Sigmoid colon (tissue), 4 donors: ENCODE measurements around the gene C1R.

Experiments used
- CTCF ChIP-seq, 4 experiments: fragments of 450-650 bp in 3 of 4; fragments of 200-600 bp in 1 of 4; IDR thresholded peaks; one replicate each; pipeline ENCODE4 v1.5.1; 2016 to 2019; ENCODE audit warnings: antibody characterized with exemption in 4 of 4, mild to moderate bottlenecking in 3 of 4, moderate library complexity in 2 of 4
- EP300 ChIP-seq, 4 donors: sonication (generic); formaldehyde crosslinking; IDR thresholded peaks; one replicate each; pipeline ENCODE4 v1.6.1; 2017; ENCODE audit warnings: antibody characterized with exemption in 4 of 4

DNA sequence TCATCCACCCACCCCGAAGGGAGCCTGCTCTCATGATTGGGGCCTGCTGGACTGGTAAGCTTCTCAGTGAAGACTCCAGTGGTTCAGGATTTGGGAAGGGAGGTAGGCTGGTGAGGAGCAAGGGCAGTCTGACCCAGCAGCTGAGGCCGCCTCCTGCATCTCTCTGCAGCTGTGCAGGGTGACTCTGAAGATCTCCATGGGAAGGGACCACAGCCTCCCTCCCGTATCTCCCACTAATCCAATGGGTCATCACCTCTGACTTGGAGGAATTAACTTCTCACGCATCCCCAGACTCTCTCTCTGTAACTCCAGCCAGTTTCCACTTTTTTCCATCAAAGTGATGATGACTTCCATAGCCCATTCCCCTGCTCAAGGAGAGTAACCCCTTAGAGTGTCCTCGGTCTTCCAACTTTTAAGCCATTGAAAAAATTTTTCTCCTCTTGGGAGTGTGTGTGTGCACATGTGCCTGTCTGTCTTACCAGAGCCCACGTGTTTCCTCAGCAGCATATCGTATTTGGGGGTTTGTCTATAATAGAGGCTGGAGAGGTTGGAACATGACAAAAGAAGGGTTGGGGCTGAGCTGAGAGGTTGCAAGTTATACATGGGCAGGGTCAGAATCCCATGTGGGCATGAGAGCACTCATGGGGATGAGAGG, 49.2 kb upstream of the C1R start:
- no peak for TF ChIP-seq CTCF (IDR thresholded peaks at IDR 0.05)
- no peak for TF ChIP-seq EP300 (IDR thresholded peaks at IDR 0.05)
